NOMO-1 (cell line): ENCODE results near the gene AHI1.
A peak's percentile ranks its signal among the peaks of the same experiment; 100 is the strongest.

Experiments used
- DNase-seq, 2 experiments: peaks; one replicate each; lab custom pipeline; 2025; ENCODE audit not compliant: unreplicated experiment in 2 of 2; lab: John Stamatoyannopoulos, UW

AHI1 gene

GRCh38 chr6:135464634-135465033, 32.9 kb downstream of the AHI1 start:
- no peak for DNase-seq

GRCh38 chr6:135461208-135461607, 36.3 kb downstream of the AHI1 start:
- DNase-seq, result no peak

GRCh38 chr6:135458051-135458450, 39.5 kb downstream of the AHI1 start:
- DNase-seq, result no peak

- peak; percentile 5 to 34 for DNase-seq
Measured at GRCh38 chr6:135451617-135452190, 45.8 kb downstream of the AHI1 start.

- peak in 1 of 2 experiments; percentile 37 for DNase-seq
Measured at GRCh38 chr6:135449246-135449645, 48.3 kb downstream of the AHI1 start.

GRCh38 chr6:135440087-135440792, 57.3 kb downstream of the AHI1 start:
- DNase-seq, result no peak

- no peak for DNase-seq
Measured at GRCh38 chr6:135439549-135439948, 58.0 kb downstream of the AHI1 start.

- DNase-seq, result peak in 1 of 2 experiments; percentile 71
Measured at GRCh38 chr6:135438907-135439535, 58.5 kb downstream of the AHI1 start.

GRCh38 chr6:135434991-135435390, 62.5 kb downstream of the AHI1 start:
- DNase-seq, result peak in 1 of 2 experiments; percentile 32

- peak; percentile 23 to 92 for DNase-seq
Measured at GRCh38 chr6:135434095-135434494, 63.4 kb downstream of the AHI1 start.

- no peak for DNase-seq
Measured at GRCh38 chr6:135428078-135428477, 69.5 kb downstream of the AHI1 start.

- DNase-seq, result no peak
Measured at GRCh38 chr6:135426833-135427232, 70.7 kb downstream of the AHI1 start.

- no peak for DNase-seq
Measured at GRCh38 chr6:135424385-135424784, 73.2 kb downstream of the AHI1 start.

GRCh38 chr6:135423649-135424128, 73.9 kb downstream of the AHI1 start:
- peak in 1 of 2 experiments; percentile 83 for DNase-seq

GRCh38 chr6:135419162-135419561, 78.4 kb downstream of the AHI1 start:
- no peak for DNase-seq

GRCh38 chr6:135418040-135418760, 79.3 kb downstream of the AHI1 start:
- no peak for DNase-seq

GRCh38 chr6:135412761-135413160, 84.8 kb downstream of the AHI1 start:
- DNase-seq, result no peak

- no peak for DNase-seq
Measured at GRCh38 chr6:135411849-135412248, 85.7 kb downstream of the AHI1 start.

- DNase-seq, result peak in 1 of 2 experiments; percentile 18
Measured at GRCh38 chr6:135411339-135411738, 86.2 kb downstream of the AHI1 start.

- no peak for DNase-seq
Measured at GRCh38 chr6:135410856-135411255, 86.7 kb downstream of the AHI1 start.

- DNase-seq, result no peak
Measured at GRCh38 chr6:135403584-135403983, 94.0 kb downstream of the AHI1 start.
